Activated CD4-positive, alpha-beta T cell treated with anti-CD3 and anti-CD28 coated beads for 4 hours (primary cell): ENCODE data around the gene UNC5B.
"Not testable (repeated sequence)": the region's sequence is repeated elsewhere in the genome, so short reads cannot be mapped to it uniquely, and the experiment has no call there.

Source experiments
- DNase-seq, 2 donors: peaks; one replicate each; pipeline ENCODE4 v3.0.0-alpha.2; 2020

UNC5B gene

DNA sequence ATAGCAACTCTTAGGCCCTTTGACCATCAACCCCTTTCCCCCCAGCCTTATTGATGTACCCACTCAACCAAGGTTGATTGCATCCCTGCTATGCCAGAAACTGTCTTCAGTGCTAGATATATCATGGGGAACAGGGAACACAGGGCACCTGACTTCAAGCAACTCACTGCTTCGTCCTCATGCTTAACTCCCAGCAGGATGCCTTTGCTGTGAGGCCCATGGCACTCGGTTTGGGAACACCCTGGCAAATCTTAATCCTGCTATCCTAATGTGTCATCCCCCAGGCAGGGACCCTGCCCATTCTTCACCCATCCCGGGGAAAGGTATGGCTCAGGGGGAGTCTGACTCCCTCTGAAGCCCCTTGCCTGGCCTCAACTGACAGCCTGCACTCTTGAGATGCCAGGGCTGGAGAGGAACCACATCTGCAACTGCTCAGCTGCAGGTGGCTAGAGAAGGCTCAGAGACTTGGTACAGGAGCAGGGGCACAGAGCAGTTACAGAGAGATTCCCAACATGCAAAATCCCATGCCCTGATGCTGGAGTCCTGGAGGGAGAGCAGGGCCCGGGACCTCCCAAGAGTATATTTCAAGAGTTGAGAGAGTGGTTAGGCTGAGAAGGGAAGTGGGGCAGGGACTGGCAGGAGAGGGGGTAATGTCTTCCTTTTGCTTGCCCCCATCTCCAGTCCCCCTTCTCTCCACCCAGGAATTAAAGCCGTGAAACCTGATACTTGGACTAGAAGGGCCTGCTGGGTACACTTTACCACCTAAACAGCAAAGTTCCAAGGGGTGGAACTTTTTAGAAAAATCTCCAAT is 2.4 kb upstream of the UNC5B start:
- DNase-seq: no peak

DNA sequence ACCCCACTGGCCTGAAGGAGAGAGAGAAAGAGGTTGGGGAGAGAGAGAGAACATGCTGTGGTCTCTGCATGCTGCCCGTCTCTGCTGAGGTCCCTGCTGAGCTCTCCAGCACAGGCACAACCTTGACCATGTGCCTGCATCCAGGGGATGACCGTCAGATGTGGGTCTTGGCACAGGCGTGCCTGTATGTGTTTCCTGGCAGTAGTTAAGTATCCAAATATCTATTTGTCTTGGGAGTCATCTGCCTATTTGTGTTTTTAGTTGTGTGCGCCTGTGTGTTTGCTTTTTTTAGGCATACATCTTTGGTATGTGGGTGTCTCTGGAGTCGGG is 1.9 kb upstream of the UNC5B start:
- no peak for DNase-seq

- no peak for DNase-seq
Measured at GRCh38 chr10:71211053-71211452, 1.3 kb upstream of the UNC5B start.

DNA sequence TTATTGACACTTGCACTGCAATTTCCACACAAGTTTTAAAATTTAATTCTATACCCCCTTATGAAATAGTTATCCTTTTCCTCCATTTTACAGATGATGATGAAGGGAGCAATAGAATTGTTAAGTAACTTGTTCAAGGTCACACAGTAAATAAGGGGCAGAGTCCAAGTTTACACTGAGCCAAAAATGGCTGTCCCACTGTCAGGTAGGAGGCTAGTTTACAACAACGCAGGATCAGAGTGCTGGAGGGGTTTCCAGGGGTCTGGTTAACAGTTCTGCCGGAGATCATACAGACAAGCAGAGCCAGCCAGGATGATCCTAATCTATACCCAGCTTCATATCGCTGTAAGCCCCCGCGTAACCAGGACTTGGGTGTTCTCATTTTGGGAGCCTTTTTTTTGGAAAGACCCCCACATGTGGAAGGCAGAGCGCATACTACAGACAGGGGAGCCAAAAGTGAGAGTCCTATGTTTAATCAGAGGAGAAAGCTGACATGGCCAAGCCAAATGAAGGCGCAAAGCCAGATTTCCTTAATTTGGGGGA is 524 bp upstream of the UNC5B start:
- DNase-seq: no peak

- DNase-seq: no peak
Measured at GRCh38 chr10:71213127-71213621, 804 bp downstream of the UNC5B start.

GRCh38 chr10:71213761-71214440 is 1.5 kb downstream of the UNC5B start:
- DNase-seq: no peak

DNA sequence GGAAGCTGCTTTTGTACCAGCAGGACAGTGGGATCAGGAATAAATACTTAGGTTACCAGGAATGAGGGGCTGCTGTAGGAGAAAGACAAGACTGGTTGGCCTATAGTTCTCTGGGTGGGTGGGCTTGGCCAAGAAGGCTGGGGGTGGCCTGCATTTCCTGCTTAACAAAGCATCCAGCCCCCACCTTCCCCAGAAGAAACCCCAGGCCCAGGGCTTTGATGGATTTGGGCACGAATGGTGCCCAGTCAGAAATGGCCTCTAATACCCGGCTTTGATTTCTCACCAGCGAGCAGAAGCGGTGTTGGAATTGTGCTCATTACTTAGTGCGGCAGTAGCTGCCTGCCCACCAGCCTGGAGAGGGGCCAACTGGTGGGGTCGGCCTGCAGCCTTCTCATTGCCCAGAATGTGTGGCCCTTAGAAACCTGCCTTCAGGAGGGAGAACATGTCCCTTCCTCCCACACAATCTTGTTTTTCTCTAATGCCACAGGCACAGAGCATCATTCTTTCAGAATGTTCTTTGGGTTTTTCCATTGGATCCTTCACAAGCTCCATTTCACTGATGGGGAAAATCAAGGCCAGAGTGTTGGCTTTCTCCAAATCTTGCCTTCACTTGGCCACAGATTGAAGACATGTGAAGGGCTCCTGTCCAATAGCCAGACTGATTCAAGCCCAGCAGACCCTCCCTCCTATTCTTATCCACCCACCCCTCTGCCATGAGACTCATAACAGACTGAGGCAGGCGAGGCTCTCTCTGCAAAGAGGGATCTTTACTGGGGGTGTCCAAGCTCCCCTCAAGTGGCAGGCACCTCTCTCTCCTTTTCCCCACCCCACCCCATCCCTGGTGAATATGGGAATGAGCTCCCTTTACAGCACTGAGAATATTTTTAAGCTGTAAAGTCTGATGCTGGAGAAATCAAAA is 2.5 kb downstream of the UNC5B start:
- no peak for DNase-seq

- DNase-seq: no peak
Measured at GRCh38 chr10:71216363-71216695, 4.0 kb downstream of the UNC5B start.

DNA sequence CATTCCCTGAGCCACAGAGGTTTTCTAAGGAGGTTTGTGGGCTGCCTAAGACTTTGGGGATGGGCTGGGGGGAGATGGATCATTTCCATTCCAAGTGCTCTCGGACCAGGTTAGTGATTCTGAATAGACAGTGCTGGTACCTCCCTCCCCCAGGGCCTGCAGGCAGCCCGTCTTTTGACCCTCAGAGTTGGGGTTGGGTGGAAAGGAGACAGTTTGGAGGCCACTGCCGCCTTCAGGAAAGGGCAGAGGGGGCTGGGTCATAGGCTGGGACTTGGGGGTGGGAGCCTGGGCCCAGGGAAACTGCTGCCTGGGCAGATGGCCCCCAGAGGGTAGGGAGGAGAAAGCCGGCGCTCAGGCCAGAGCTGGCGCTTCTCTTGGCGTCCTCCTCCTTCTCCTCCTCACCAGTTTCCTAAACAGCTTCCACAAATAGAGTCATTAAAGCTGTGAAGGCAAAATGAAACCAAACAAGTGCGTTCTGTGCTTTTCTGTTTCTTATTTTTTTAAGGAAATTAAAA is 4.4 kb downstream of the UNC5B start:
- no peak for DNase-seq

DNA sequence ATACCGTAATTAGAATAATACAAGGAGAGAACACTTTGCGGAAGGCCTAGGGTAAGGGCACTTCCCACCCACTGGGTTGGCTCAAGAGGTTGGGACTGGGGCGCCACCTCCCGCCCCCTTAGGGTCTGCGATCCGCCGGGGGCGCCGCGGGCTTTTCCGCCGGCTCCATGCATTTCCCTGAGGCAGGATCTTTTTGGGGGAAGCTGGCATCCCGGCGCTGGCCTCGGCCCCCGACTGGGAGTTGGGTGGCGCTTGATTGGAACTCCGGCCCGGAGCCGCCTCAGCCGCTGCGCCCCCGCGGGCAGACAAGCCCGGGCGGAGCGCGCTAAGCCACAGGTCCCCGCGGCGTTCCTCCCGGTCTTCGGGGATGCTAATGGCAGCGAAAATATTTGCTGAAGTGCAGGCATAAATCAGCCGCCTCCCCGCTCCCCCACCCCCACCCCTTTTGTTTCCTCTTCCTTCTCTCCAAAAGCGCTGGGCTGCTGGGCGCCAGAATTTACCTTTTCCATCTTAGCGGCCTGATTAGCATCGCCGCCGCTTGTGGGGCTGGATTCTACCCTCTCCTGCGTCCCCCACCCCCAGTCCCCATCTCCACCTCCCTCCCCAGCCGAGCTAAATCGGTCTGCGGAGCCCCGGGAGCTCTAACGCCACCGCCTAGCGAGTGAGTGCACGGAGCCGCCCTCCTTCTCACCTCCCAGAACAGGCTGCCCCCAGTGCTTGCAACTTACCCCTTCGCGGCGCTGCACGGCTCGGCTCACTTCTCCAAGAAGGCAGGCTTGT is 5.1 kb downstream of the UNC5B start:
- no peak for DNase-seq

GRCh38 chr10:71218046-71218650 is 5.8 kb downstream of the UNC5B start:
- DNase-seq: no peak

DNA sequence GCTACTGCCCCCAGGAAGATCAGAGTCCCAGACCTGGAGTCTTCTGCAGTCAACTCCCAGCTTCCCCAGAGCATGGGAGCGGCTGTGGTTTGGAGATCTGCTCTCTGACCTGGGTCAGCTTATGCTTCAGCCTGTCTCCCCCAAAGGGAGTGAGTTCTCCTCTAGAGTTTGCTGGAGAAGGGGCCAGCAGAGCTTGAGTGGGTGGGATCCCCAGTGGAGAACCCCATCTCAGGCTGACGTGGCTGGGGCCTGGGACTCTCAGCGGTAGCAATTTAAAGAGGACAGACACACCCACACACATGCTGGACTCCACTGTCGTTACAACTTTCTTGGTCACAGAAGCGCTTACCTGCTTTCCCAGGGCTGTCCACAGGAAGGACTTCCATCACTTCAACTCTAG is 6.3 kb downstream of the UNC5B start:
- DNase-seq: no peak

- DNase-seq: not testable (repeated sequence)
Measured at GRCh38 chr10:71219236-71219917, 7.0 kb downstream of the UNC5B start.

DNA sequence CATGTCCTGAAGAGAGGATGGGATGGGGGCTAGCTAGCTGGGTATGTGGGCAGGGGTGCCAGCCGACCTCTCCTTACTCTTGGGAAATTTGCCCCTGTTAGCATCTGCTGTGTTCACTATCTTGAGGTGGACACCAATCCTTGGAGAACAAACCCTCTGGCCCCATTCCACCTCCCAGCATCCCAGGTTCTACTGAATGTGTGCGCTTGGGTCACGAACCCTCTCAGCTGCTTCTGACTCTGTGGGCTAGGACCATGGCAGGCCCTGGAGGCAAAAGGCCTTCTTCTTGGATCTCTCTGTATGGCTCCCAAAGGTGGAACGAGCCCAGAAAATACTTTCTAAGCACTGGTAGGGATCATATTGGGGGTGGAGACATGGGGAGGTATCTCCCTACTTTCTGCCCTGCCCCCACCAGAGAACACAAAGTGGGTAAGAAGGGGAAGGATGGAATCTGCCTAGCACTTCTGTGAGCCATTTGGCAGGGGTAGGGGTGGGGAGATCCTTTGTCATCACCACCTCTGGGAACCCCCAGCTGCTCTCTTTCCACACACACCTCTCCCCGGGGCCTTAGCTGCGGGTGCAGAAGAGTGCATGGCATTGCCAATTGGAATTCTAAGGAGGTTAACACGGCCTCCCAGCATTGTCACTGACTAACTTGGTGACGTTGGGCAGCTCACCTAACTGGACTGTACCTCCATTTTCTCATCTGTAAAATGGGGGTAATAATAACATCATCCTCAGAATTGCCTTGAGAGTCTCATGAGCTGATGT is 7.7 kb downstream of the UNC5B start:
- no peak for DNase-seq

DNA sequence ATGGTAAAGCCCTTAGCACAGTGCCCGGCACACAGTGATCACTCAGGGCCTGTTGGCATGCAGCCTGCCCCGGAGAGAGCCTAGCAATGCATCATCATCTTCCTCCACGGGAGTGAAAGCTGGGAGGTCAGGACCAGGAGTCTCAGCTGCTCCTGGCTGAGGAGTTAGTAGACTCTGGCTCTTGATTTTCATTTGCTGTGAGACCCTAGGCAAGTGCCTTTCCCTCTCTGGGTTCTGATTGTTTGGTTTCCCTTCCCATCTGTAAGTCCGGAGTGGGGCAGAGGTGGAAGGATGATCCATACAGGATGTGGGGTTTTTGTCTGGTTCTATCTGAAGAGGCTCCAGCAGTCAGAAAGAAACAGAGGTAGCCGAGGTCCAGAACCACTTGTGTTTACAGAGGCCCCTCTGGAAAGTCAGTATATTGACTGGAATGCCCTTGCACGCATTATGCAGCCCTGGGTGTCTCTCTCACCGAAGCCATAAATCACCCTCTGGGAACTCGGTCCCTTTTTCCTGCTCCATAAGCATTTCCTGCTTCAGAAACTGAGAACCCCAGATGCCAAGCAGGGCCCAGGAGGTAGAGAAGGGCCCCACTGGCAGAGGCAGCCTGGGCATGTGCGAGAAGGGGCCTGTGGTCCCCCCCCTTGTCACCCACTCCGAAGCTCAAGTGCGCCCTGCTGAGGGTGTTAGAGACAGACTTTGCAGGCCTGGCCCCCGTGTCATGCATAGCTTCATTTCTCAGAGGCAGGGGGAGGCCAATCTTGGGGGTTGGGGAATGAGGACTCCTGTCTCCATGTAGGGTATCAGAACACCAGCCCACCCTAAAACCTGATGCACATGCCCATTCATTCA is 8.5 kb downstream of the UNC5B start:
- DNase-seq: no peak

GRCh38 chr10:71221586-71222202 is 9.3 kb downstream of the UNC5B start:
- no peak for DNase-seq

DNA sequence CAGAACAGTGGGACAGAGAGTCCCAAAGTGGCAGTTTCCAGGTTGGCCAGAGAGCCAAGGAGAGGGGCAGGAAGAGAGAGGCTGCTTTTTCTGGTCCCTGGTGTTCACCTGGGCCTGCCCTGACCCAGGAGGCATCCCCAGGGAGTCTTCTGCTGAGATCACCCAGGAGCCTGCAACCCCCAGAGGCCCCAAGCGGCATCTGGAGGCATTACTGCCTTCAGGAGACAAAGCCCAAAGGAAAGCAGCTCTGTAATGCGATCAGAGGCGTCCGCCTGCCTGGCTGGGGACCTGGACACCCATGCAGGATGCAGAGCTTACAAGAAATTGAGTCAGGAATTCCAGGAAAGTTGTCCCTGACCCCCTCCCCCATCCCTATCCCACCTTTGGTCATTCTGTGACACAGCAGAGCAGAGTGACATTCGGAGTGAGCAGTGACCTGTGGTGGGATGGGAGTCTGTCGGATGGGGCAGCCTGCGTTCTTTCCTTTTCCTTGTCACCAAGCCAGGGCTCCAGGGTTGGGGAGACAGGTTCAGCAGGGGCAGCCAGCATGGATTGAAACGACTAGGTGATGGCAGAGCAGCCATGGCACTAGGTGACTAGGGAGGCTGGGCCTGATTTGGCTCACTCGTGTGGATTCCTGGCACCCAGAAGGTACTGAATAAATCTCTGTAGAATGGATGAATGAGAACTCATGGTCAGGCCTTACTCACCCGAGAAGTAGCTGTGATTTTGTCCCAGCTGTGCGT is 10.4 kb downstream of the UNC5B start:
- no peak for DNase-seq
